DLD1 (cell line): ENCODE measurements around the gene GPR157.
"Not testable (repeated sequence)": the region's sequence is repeated elsewhere in the genome, so short reads cannot be mapped to it uniquely, and the experiment has no call there.

Experiments
- in situ Hi-C: cut with HindIII; loops from 2 replicates; pipeline ENCODE4 v1.10.0; 2017; ENCODE audit warnings: low sequenced_read_pairs

The GPR157 gene, protein sequence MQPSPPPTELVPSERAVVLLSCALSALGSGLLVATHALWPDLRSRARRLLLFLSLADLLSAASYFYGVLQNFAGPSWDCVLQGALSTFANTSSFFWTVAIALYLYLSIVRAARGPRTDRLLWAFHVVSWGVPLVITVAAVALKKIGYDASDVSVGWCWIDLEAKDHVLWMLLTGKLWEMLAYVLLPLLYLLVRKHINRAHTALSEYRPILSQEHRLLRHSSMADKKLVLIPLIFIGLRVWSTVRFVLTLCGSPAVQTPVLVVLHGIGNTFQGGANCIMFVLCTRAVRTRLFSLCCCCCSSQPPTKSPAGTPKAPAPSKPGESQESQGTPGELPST

DNA sequence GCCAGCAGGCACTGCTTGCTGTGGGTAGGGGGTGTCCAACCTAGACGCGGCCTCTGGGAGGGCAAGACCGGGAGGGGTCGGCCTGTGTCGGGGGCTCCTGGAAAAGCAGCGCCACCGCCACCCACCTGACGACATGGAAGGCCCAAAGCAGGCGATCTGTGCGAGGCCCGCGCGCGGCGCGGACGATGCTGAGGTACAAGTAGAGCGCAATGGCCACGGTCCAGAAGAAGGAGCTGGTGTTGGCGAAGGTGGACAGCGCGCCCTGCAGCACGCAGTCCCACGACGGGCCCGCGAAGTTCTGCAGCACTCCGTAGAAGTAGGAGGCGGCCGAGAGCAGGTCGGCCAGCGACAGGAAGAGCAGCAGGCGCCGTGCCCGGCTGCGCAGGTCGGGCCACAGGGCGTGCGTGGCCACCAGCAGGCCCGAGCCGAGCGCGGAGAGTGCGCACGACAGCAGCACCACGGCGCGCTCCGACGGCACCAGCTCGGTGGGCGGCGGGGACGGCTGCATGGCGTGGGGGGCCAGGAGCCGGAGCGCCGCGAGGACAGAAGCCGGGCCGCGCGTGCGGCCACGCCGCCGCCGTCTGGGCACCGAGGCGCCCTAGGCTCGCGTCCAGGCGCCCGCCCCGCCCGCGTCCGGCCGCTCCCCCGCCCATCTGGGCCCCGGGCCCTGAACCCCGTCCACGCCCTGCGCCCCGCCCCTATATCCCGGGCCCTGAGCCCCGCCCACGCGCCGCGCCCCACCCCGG lies at the start of gene GPR157:
TSS of gene GPR157 (minus strand) at position 583 of the 746 bp plus-strand sequence. CDS start at position 508, 75 bp downstream.
- in situ Hi-C loops, result no loop called here

DNA sequence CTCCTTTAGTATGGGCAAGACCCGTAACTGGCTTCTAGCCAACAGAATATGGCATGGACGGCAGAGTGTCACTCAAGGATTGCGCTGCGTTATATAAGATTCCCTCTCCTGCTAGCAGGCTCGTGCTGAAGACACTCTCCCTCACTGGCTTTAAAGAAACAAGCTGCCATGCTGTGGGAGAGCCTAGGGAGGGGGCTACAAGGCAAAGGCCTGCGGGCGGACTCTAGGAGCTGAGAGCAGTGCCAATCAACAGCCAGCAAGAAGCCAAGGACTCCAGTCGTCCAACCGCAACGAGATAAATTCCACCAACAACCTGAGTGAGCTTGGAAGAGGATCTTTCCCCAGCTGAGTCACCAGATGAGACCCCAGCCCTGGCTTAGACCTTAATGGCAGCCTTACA lies 45.9 kb upstream of the GPR157 start:
- in situ Hi-C loops, result no loop called here

DNA sequence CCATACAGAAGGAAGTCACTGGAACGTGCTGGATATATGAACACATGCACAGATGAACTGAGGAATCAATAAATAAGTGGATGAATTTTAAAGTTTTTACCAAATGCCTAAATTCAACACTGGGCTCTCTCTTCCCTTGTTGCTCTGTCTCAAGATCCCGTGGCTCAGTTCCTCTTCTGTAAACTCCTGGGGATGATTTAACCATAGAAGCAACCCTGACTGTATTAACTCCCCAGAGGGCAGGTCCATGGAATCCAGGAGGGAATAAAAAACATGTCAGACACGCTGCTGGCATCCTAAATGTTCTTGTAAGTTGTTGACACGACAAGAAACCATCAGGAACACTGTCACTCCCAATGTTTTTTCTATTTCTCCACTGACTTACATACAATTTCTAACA lies 45.3 kb upstream of the GPR157 start:
- in situ Hi-C loops, result no loop called here

DNA sequence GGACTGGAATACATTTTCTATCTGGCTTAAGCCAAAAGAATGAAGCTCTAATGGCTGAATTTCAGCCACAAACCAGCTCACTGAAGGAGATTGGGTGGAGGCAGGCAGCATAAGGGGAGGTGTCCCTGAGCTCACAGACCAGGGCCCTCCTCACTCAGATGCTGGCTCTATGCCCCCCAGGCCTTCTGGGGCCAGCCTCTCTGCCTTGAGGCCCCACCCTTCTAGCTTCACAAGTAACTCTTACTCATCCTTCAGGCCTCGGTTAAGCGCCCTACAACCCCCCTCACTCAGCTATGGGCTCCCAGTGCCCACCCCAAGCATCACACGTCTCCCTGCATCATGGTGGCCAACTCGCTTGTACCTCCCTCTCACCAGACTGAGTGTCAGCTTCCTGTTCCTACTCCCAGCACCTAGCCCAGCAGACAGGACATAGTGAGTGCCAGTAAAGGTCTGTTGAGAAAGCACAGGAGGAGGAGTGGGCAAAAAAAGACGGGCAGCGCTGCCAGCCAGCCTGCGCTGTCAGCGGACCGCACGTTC lies 40.8 kb upstream of the GPR157 start:
- in situ Hi-C loops, result no loop called here

DNA sequence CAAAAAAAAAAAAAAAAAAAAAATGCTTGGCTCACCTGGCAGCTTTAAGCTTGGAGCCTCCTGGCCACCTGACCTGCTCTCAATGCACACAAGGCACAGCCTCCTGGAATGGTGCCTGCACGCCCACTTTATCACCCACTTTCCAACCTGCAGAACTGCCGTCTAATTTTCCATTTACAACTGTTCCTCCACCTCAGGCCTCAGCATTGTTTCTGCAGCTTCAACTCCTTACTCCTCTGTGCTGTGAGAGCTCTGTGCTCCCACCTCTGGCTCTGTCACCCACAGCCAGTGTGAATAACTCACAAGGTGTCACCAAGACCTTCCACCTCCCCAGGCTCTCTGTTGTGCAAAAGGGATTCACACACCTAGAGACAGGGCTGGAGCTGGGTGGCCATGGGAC lies 38.7 kb upstream of the GPR157 start:
- in situ Hi-C loops, result no loop called here

GRCh38 chr1:9166289-9167235 lies 37.7 kb upstream of the GPR157 start:
- in situ Hi-C loops, result no loop called here

DNA sequence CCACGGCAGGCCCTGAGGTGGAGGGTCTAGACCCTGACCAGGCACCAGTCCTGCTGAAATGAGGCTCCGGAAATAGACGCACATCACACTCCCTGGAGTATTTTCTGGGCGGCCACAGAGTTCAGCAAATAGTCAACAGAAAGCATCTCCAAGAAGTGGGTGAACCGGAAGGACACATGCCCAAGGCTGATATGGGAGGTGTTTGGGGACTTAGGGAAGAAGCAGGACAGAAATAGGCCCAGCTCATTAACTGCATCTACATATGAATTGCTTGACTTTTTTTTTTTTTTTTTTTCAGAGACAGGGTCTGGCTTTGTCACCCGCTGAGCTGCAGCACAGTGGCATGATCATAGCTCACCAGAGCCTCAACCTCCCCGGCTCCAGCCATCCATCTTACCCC lies 36.5 kb upstream of the GPR157 start:
- in situ Hi-C loops, result no loop called here

- in situ Hi-C loops, result no loop called here
These were observed 36.0 kb upstream of the GPR157 start for GRCh38 chr1:9164919-9165318.

DNA sequence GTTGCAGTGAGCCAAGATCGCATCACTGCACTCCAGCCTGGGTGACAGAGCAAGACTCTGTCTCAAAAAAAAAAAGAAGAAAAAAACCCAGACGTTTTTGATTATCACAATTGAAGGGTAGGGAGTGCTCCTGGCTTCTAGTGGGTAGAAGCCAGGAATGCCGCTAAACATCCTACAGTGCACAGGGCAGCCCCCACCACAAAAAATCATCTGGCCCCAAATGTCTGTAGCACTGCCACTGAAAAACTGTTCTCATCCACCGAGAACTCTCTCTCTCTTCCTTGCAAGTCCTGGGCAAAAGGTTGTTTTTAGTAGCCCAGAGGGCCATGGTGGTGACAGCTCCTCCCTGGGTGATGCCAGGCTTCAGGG lies 35.6 kb upstream of the GPR157 start:
- in situ Hi-C loops, result no loop called here

DNA sequence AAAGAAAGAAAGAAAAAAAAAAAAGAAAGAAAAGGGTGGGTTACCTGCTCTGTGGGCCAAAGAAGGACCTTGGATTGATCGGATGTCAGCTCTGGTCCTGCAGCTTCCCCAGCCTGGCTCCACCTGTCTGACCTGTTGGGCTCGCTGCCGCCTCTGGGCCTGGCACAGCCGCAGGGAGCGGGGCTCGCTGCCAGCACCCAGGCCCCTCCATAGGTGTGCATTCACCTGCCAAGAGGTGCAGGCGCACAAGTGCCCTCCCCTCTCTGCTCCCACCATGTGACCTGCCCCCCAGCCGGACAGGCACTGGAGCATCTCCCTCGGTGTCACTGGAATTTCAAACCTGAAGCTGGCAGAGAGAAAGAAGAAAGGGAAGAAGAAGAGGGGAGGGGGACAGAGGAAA lies 33.1 kb upstream of the GPR157 start:
- in situ Hi-C loops, result no loop called here

GRCh38 chr1:9161342-9161741 lies 32.4 kb upstream of the GPR157 start:
- in situ Hi-C loops, result no loop called here

DNA sequence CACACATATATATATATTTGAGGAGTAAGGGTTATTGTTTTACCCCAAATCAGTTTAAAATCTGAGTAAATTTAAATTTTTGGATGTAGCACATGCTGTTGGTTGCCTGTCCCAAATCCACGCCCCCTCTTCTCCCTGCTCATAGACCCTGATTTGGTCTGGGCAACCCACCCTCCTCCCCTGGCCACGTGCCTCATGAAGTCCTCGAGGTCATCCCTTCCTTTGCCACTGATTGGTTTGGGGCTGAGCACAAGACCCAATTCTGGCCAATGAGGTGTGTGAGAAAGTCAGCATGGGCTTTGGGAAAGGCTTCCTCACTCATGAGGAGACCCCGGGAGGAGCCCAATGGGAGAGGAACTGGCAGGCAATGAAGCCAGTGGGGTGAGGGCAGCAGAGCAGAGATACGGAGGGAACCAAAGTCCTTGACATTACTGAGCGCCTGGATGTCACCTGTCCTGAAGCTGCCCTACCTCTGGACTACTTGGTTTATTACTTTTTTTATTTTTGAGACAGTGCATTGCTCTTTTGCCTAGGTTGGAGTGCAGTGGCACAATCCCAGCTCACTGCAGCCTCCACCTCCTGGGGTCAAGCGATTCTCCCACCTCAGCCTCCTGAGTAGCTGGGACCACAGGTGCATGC lies 31.3 kb upstream of the GPR157 start:
- in situ Hi-C loops, result no loop called here

GRCh38 chr1:9155879-9156278 lies 27.0 kb upstream of the GPR157 start:
- in situ Hi-C loops, result no loop called here

GRCh38 chr1:9155405-9155804 lies 26.5 kb upstream of the GPR157 start:
- in situ Hi-C loops, result not testable (repeated sequence)

GRCh38 chr1:9153152-9153551 lies 24.2 kb upstream of the GPR157 start:
- in situ Hi-C loops, result no loop called here

DNA sequence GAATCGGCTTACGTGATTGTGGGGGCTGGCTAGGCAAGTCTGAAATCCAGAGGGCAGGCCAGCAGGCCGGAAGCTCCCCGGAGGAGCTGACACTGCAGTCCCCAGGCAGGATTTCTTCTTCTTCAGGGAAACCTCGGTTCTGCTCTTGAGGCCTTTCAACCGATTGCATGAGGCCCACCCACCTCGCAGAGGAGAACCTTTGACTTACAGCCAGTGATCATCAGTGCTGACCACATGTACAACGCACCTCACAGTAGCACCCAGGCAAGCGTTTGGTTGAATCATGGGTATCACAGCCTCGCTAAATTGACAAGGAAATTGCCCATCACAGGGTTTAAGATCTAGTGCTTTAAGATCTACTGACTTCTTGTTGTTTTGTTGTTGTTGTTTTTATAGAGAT lies 23.6 kb upstream of the GPR157 start:
- in situ Hi-C loops, result no loop called here

- in situ Hi-C loops, result no loop called here
These were observed 22.5 kb upstream of the GPR157 start for GRCh38 chr1:9151328-9151860.

DNA sequence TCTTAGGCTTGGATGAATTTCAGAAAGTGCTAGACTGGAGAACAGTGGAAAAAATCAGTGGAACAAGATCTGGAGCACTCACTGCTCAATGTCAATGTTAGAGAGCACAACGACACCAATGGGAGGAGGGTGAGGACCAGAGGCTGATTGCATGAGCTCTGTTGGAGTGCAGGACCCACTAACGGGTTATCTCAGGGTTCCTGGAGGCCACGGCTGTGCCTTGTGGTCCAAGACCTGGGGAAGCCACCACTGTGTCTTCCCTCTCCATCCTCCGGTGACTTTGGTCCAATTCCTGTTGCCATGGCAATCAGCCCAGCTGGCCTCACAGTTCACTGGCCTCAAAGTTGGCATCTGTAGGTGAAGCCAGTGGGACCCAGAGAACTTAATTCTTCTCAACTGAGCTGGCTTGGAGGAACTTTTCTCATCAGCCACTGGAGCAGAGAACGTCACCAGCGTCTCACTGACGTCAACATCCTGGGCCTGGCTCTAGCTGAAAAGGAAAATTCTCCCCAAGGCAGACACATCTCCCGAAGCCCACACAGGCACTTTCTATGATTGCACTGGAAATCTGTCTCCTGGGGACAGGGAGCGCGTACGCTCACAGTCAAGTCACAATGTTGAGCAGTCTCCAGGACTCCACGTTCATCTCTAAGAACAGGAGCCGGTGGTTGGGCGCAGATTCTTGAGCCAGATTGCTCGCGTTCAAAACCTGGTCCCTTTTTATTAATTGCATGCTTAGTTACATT lies 21.9 kb upstream of the GPR157 start:
- in situ Hi-C loops, result no loop called here

DNA sequence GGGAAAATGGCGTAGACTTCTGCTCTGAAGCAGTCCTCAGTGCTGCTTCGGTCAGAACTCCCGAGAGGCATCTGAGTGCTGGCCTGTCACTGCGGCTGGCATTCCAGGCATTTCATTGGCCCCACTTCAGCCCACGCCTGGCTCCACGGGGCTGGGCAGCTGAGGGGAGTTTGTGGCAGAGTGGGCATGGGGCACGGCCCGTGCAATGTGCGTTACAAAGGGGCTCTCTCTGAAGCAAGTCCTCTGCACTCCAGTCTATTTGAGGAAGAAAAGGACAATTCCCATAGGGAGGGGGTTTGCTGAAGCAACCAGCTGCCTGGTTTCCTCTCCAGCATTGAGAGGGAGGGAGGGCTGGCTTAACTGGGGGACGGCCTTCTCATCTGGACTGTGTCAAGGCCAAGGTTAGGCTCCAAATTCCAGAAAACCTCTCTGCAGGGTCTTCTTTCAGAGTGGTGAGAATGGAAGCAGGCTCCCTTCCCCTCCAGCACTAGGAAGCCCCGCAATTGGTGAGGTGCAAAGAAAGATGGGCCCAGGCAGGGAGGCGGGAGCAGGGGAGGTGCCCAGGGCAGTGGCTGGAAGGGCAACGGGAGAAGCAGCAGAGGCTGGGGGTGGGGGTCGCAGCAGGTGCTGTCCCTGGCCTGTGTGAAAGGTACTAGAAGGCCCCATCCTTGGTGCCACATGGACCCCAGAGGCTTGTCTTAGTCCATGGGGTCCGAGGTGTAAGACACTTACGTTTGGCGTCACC lies 21.1 kb upstream of the GPR157 start:
- in situ Hi-C loops, result loop anchor here (10.0 kb wide), 1 partner anchor 55 kb away; no protein-coding TSS in a partner anchor
